ENCODE results near the gene PTPRF.

PTPRF gene

GRCh38 chr1:43587594-43587993 is 56.9 kb downstream of the PTPRF start:
- H4K91ac ChIP-seq (ENCODE audit: low read depth, low read length): no peak overlapping the region
- H4K12ac ChIP-seq (ENCODE audit: low read depth, low read length): no peak overlapping the region
- no peak overlapping the region for H3K27ac ChIP-seq (ENCODE audit: low read depth, low read length)
- no peak overlapping the region for H3K4me3 ChIP-seq (ENCODE audit: low read depth, low read length)
- H3K36me3 ChIP-seq (ENCODE audit: control insufficient read depth in 1 of 2, insufficient read depth in 2 of 2, low read length in 2 of 2): peaks cover 70 to 91% of the 10 kb centered on the region in 2 experiments
- H3K9me3 ChIP-seq (ENCODE audit: insufficient read depth, low read depth, low read length): peaks cover 4% of the 10 kb centered on the region
- no peak overlapping the region for H2AK5ac ChIP-seq (ENCODE audit: low read length)
- no peak overlapping the region for H2AFZ ChIP-seq (ENCODE audit: insufficient read depth, low read length, poor library complexity)
- H3K27me3 ChIP-seq (ENCODE audit: insufficient read depth, low read length): no peaks in the 10 kb centered on the region
- H3K23ac ChIP-seq (ENCODE audit: low read length): no peak overlapping the region
- no peak overlapping the region for H3K9ac ChIP-seq (ENCODE audit: low read length)
- no peak overlapping the region for H2BK12ac ChIP-seq (ENCODE audit: low read length)
- H3K4me1 ChIP-seq (ENCODE audit: control insufficient read depth in 1 of 2, insufficient read depth in 2 of 2, low read length in 2 of 2): peaks cover 15 to 20% of the 10 kb centered on the region in 2 experiments
- H2BK5ac ChIP-seq (ENCODE audit: low read depth, low read length, poor library complexity): no peak overlapping the region
- DNase-seq: peak in 1 of 2 donors; percentile 62
- H3K79me1 ChIP-seq (ENCODE audit: low read length): peaks cover 8% of the 10 kb centered on the region
- H4K8ac ChIP-seq (ENCODE audit: low read depth, low read length): no peak overlapping the region
- WGBS (ENCODE audit: extremely low coverage, insufficient coverage, insufficient read length): no CpG with 5 or more reads among the region's 9 CpGs
- no peak overlapping the region for H3K14ac ChIP-seq (ENCODE audit: low read length)
- no peak overlapping the region for H3K4ac ChIP-seq (ENCODE audit: low read depth, low read length)
- no peak overlapping the region for H3K4me2 ChIP-seq (ENCODE audit: low read length)
- H2BK120ac ChIP-seq (ENCODE audit: insufficient read depth, low read length, poor library complexity): no peak overlapping the region
- peaks cover 3% of the 10 kb centered on the region for H3K79me2 ChIP-seq (ENCODE audit: control insufficient read depth, insufficient read depth, low read length, poor library complexity)
- peak overlapping the region; percentile 33 for H3K18ac ChIP-seq (ENCODE audit: low read length)

DNA sequence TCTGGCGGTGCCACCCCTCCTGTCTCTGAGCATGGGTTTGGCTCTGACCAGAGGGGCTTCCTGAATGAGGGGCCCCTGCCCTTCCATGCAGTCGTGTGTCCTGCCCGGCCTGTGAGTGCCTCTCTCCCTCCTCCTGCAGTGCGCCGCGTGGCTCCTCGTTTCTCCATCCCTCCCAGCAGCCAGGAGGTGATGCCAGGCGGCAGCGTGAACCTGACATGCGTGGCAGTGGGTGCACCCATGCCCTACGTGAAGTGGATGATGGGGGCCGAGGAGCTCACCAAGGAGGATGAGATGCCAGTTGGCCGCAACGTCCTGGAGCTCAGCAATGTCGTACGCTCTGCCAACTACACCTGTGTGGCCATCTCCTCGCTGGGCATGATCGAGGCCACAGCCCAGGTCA is 57.9 kb downstream of the PTPRF start:
- Histone ChIP-seq H3K27me3 (ENCODE audit: insufficient read depth, low read length) (no peaks in the 10 kb centered on the region), H3K79me2 (ENCODE audit: control insufficient read depth, insufficient read depth, low read length, poor library complexity) (peaks cover 2% of the 10 kb centered on the region), H2BK120ac (ENCODE audit: insufficient read depth, low read length, poor library complexity) (no peak overlapping the region), H3K4me2 (ENCODE audit: low read length) (no peak overlapping the region), H3K36me3 (ENCODE audit: control insufficient read depth in 1 of 2, insufficient read depth in 2 of 2, low read length in 2 of 2) (peaks cover 70 to 91% of the 10 kb centered on the region in 2 experiments), H3K4me3 (ENCODE audit: low read depth, low read length) (no peak overlapping the region), H4K12ac (ENCODE audit: low read depth, low read length) (no peak overlapping the region), H2AK5ac (ENCODE audit: low read length) (no peak overlapping the region), H3K23ac (ENCODE audit: low read length) (no peak overlapping the region), H3K18ac (ENCODE audit: low read length) (no peak overlapping the region), H4K8ac (ENCODE audit: low read depth, low read length) (no peak overlapping the region), H3K9me3 (ENCODE audit: insufficient read depth, low read depth, low read length) (peaks cover 4% of the 10 kb centered on the region), H2AFZ (ENCODE audit: insufficient read depth, low read length, poor library complexity) (no peak overlapping the region), H3K79me1 (ENCODE audit: low read length) (no peaks in the 10 kb centered on the region), H4K91ac (ENCODE audit: low read depth, low read length) (no peak overlapping the region), H3K4me1 (ENCODE audit: control insufficient read depth in 1 of 2, insufficient read depth in 2 of 2, low read length in 2 of 2) (peaks cover 5 to 10% of the 10 kb centered on the region in 2 experiments), H3K14ac (ENCODE audit: low read length) (no peak overlapping the region), H3K9ac (ENCODE audit: low read length) (no peak overlapping the region), H2BK5ac (ENCODE audit: low read depth, low read length, poor library complexity) (no peak overlapping the region), H3K27ac (ENCODE audit: low read depth, low read length) (no peak overlapping the region), H3K4ac (ENCODE audit: low read depth, low read length) (no peak overlapping the region), H2BK12ac (ENCODE audit: low read length) (no peak overlapping the region)
- no peak for DNase-seq
- WGBS (ENCODE audit: extremely low coverage, insufficient coverage, insufficient read length): no CpG with 5 or more reads among the region's 18 CpGs

DNA sequence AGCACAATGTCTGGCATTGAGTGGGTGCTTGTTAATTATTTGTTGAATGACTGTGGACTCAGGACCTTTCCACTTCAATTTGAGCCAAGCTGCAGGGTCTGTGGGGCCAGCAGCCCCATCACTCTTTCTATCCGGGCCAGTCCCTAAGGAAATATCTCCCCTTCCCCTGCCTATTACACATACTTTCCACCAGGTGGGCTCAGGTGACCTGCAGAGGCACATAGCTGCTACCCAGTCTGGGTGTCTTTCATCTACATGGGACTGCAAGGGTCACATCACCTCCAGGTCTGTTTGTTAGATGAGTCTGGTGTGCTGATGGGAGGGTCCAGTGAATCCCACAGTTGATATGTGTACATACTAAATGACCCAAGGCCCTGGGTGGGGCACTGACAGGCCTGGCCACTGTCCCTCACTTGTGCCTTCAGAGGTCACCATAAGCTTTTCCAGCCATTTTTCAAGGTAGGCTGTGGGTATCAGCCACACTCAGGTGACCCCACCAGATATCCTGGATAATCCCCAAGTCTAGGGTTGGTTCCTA is 59.8 kb downstream of the PTPRF start:
- no peak overlapping the region for H2BK12ac ChIP-seq (ENCODE audit: low read length)
- no peak overlapping the region for H4K91ac ChIP-seq (ENCODE audit: low read depth, low read length)
- peaks cover 4% of the 10 kb centered on the region for H3K9me3 ChIP-seq (ENCODE audit: insufficient read depth, low read depth, low read length)
- no peak overlapping the region for H4K8ac ChIP-seq (ENCODE audit: low read depth, low read length)
- peaks cover 2% of the 10 kb centered on the region for H3K79me2 ChIP-seq (ENCODE audit: control insufficient read depth, insufficient read depth, low read length, poor library complexity)
- H3K27me3 ChIP-seq (ENCODE audit: insufficient read depth, low read length): no peaks in the 10 kb centered on the region
- H2AFZ ChIP-seq (ENCODE audit: insufficient read depth, low read length, poor library complexity): no peak overlapping the region
- H3K4me3 ChIP-seq (ENCODE audit: low read depth, low read length): no peak overlapping the region
- H3K23ac ChIP-seq (ENCODE audit: low read length): no peak overlapping the region
- peaks cover 80 to 94% of the 10 kb centered on the region in 2 experiments for H3K36me3 ChIP-seq (ENCODE audit: control insufficient read depth in 1 of 2, insufficient read depth in 2 of 2, low read length in 2 of 2)
- DNase-seq: peak in 1 of 2 donors; percentile 56
- no peak overlapping the region for H3K4ac ChIP-seq (ENCODE audit: low read depth, low read length)
- no peak overlapping the region for H2BK120ac ChIP-seq (ENCODE audit: insufficient read depth, low read length, poor library complexity)
- H3K9ac ChIP-seq (ENCODE audit: low read length): no peak overlapping the region
- H2BK5ac ChIP-seq (ENCODE audit: low read depth, low read length, poor library complexity): no peak overlapping the region
- H2AK5ac ChIP-seq (ENCODE audit: low read length): no peak overlapping the region
- no peak overlapping the region for H4K12ac ChIP-seq (ENCODE audit: low read depth, low read length)
- WGBS (ENCODE audit: extremely low coverage, insufficient coverage, insufficient read length): no CpG with 5 or more reads among the region's 1 CpG
- no peak overlapping the region for H3K14ac ChIP-seq (ENCODE audit: low read length)
- no peak overlapping the region for H3K4me2 ChIP-seq (ENCODE audit: low read length)
- no peaks in the 10 kb centered on the region for H3K79me1 ChIP-seq (ENCODE audit: low read length)
- H3K4me1 ChIP-seq (ENCODE audit: control insufficient read depth in 1 of 2, insufficient read depth in 2 of 2, low read length in 2 of 2): peaks cover 4 to 5% of the 10 kb centered on the region in 2 experiments
- no peak overlapping the region for H3K27ac ChIP-seq (ENCODE audit: low read depth, low read length)
- no peak overlapping the region for H3K18ac ChIP-seq (ENCODE audit: low read length)

GRCh38 chr1:43591181-43591580 is 60.5 kb downstream of the PTPRF start:
- H4K12ac ChIP-seq (ENCODE audit: low read depth, low read length): no peak overlapping the region
- H3K9me3 ChIP-seq (ENCODE audit: insufficient read depth, low read depth, low read length): peaks cover 4% of the 10 kb centered on the region
- no CpG with 5 or more reads among the region's 39 CpGs for WGBS (ENCODE audit: extremely low coverage, insufficient coverage, insufficient read length)
- no peak overlapping the region for H2BK5ac ChIP-seq (ENCODE audit: low read depth, low read length, poor library complexity)
- H3K23ac ChIP-seq (ENCODE audit: low read length): no peak overlapping the region
- no peak for DNase-seq
- no peak overlapping the region for H3K4me3 ChIP-seq (ENCODE audit: low read depth, low read length)
- H3K4me2 ChIP-seq (ENCODE audit: low read length): no peak overlapping the region
- H2BK120ac ChIP-seq (ENCODE audit: insufficient read depth, low read length, poor library complexity): no peak overlapping the region
- no peak overlapping the region for H4K8ac ChIP-seq (ENCODE audit: low read depth, low read length)
- no peaks in the 10 kb centered on the region for H3K27me3 ChIP-seq (ENCODE audit: insufficient read depth, low read length)
- H2AFZ ChIP-seq (ENCODE audit: insufficient read depth, low read length, poor library complexity): no peak overlapping the region
- peaks cover 3 to 4% of the 10 kb centered on the region in 2 experiments for H3K4me1 ChIP-seq (ENCODE audit: control insufficient read depth in 1 of 2, insufficient read depth in 2 of 2, low read length in 2 of 2)
- no peaks in the 10 kb centered on the region for H3K79me1 ChIP-seq (ENCODE audit: low read length)
- peak overlapping the region; percentile 16 for H3K18ac ChIP-seq (ENCODE audit: low read length)
- H3K79me2 ChIP-seq (ENCODE audit: control insufficient read depth, insufficient read depth, low read length, poor library complexity): peaks cover 2% of the 10 kb centered on the region
- no peak overlapping the region for H4K91ac ChIP-seq (ENCODE audit: low read depth, low read length)
- no peak overlapping the region for H3K14ac ChIP-seq (ENCODE audit: low read length)
- H3K36me3 ChIP-seq (ENCODE audit: control insufficient read depth in 1 of 2, insufficient read depth in 2 of 2, low read length in 2 of 2): peaks cover 81 to 94% of the 10 kb centered on the region in 2 experiments
- no peak overlapping the region for H3K9ac ChIP-seq (ENCODE audit: low read length)
- no peak overlapping the region for H3K27ac ChIP-seq (ENCODE audit: low read depth, low read length)
- no peak overlapping the region for H3K4ac ChIP-seq (ENCODE audit: low read depth, low read length)
- H2BK12ac ChIP-seq (ENCODE audit: low read length): no peak overlapping the region
- no peak overlapping the region for H2AK5ac ChIP-seq (ENCODE audit: low read length)

Data from trophoblast cell (in vitro differentiated cells and primary cell).